Heart right ventricle (tissue), 16 donors: ENCODE results near the gene HESX1. TPM values are rescaled to one million over a fixed set of nuclear protein-coding genes. Genes with fewer than 3 reads are reported as not detected.

Source experiments
- ATAC-seq, 8 donors: fragments of 200-7000 bp; cut with Tn5 transposase; one replicate each; pipeline ENCODE4 v1.9.1; 2020; ENCODE audit warnings: mild to moderate bottlenecking in 8 of 8, moderate library complexity in 8 of 8, moderate number of reproducible peaks in 1 of 8
- DNase-seq, 2 donors: peaks; one replicate each; pipeline ENCODE4 v3.0.0-alpha.2; 2020
- H3K27ac ChIP-seq, 10 donors: fragments of 200-600 bp; sonication (generic) in 2 of 10; one replicate each; pipeline versions ENCODE4 v1.5.0 to v1.8.0; 2020 to 2022; ENCODE audit warnings: mild to moderate bottlenecking in 3 of 10
- H3K27me3 ChIP-seq, 7 donors: fragments of 200-600 bp; one replicate each; pipeline ENCODE4 v1.8.0; 2021 to 2022; ENCODE audit warnings: mild to moderate bottlenecking in 2 of 7
- H3K36me3 ChIP-seq, 9 donors: fragments of 200-600 bp; sonication (generic) in 1 of 9; one replicate each; pipeline versions ENCODE4 v1.5.0 to v1.8.0; 2020 to 2022; ENCODE audit warnings: mild to moderate bottlenecking in 2 of 9
- H3K4me1 ChIP-seq, 9 donors: fragments of 200-600 bp; sonication (generic) in 1 of 9; one replicate each; pipeline versions ENCODE4 v1.5.0 to v1.8.0; 2020 to 2022; ENCODE audit warnings: mild to moderate bottlenecking in 4 of 9
- H3K4me3 ChIP-seq, 10 donors: fragments of 200-600 bp; sonication (generic) in 2 of 10; one replicate each; pipeline versions ENCODE4 v1.5.0 to v1.8.0; 2020 to 2022; ENCODE audit warnings: mild to moderate bottlenecking in 7 of 10, moderate library complexity in 2 of 10
- H3K9me3 ChIP-seq, 11 donors: fragments of 200-600 bp in 10 of 11; sonication (generic) in 2 of 11; one replicate each; pipeline versions ENCODE4 v1.5.0 to v1.8.0; 2013 to 2022; ENCODE audit warnings: mild to moderate bottlenecking in 2 of 11, control low read depth in 1 of 11, moderate library complexity in 1 of 11
- WGBS, 2 donors: extraction: QIAGEN DNeasy Blood & Tissue Kit; methylation state at CpG; one replicate each; pipeline ENCODE4 v1.1.7; 2013; ENCODE audit warnings: inconsistent platforms in 1 of 2; 5-methylcytosine and 5-hydroxymethylcytosine counted together
- intact Hi-C, 10 donors: fragments of 100-400 bp; cut with DNase I; formaldehyde crosslinking; loops; one replicate each; pipeline versions ENCODE4 v1.11.1 to v1.14.2; 2022
- polyA plus RNA-seq, 2 donors: library from polyadenylated mRNA; stranded (reverse); fragments of 200-250 nt; gene quantifications; one replicate each; pipeline ENCODE4 v1.2.3, GENCODE V29; 2013
- total RNA-seq, 10 donors: library from RNA; stranded (reverse); fragmentation: NEBNext Ultra II Directional in 3 of 10; extraction: Animal tissue kit (Norgen Biotek cat#: 25700) in 3 of 10; gene quantifications; one replicate each; pipeline versions ENCODE4 v1.2.1 to v1.2.4, GENCODE V29; 2021 to 2023
- TF ChIP-seq, protein P1 (sequence below), 9 donors: fragments of 200-600 bp; sonication (generic) in 2 of 9; IDR thresholded peaks; one replicate each; pipeline versions ENCODE4 v1.5.0 to v1.8.0; 2021 to 2022; ENCODE audit warnings: antibody characterized with exemption in 9 of 9, mild to moderate bottlenecking in 5 of 9, moderate library complexity in 1 of 9
- donor health status: Arrhythmogenic right ventricular cardiomyopathy.
- donor health status: ischemic (EF 13 %, LVEDD 7.1; RV severe dilation, severe dysfunction).
- donor health status: healthy with polysubstance abuse.
- donor health status: DM: no; HTN: yes; CAD: no.
- donor health status: DM: no; HTN: no; CAD: no.
- donor health status: ischemic (EF 25% LVEDD 6.9; RV normal size, moderate dysfunction).
- donor health status: ischemic (EF 25% LVEDD 5.7; RV mildly dilated, moderate dysfunction).
- donor health status: healthy.
- donor health status: DM: yes; HTN: yes; CAD: no.
- donor health status: Ischemic cardiomyopathy.
- donor health status: ischemic (EF 35%, LVEDD 5.7; RV mildly dilated, moderate dysfunction).
- donor health status: nonischemic (EF 11% LVEDD 7.7; RV severe dilation, severe dysfunction).
- donor health status: DM: yes; HTN: yes; CAD: no.
- donor health status: PGD.
- donor health status: ischemic (EF 29% LVEDD 5.4; RV normal size, mild dysfunction).
- donor health status: nonischemic (EF 23%, LVEDD 6.1; RV moderate dilation, normal function).

The HESX1 gene
- total and polyA plus RNA-seq, 12 donors: 0.22 to 1.5 (median 0.54) TPM; not detected in 4

DNA sequence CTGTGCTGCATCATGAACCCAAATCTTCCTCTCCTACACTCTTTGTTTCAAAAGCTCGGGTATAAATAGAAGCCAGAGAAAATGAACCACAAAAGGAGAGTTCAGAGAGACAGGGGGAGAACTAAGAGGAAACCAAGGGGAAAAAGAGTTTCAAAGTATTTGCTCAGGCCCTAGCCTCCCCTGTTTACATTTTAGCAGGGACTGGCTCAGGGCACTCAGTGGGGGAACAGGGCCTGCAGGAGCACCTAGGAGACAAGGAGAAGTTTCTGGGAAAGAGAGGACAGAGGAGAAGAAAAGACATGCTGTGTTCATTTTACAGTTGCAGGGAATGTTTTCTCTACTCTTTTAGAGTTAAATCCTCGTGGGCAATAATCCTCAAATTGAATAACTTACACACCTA, 26.1 kb downstream of the HESX1 start:
- Histone ChIP-seq H3K27me3 (peaks cover 0 to 6% (median 0%) of the 10 kb centered on the region in 7 donors), H3K9me3 (no peaks in the 10 kb centered on the region), H3K27ac (no peak overlapping the region), H3K36me3 (no peaks in the 10 kb centered on the region), H3K4me3 (no peak overlapping the region), H3K4me1 (peaks cover 0 to 15% (median 6%) of the 10 kb centered on the region in 9 donors)
- intact Hi-C loops: loop anchor here in 6 of 10 donors (5.0 to 10.0 kb wide), 4 partner anchors 51 to 261 kb away; partner anchors contain the start of gene APPL1 (in 3 of the 6)
- TF ChIP-seq, protein P1, sequence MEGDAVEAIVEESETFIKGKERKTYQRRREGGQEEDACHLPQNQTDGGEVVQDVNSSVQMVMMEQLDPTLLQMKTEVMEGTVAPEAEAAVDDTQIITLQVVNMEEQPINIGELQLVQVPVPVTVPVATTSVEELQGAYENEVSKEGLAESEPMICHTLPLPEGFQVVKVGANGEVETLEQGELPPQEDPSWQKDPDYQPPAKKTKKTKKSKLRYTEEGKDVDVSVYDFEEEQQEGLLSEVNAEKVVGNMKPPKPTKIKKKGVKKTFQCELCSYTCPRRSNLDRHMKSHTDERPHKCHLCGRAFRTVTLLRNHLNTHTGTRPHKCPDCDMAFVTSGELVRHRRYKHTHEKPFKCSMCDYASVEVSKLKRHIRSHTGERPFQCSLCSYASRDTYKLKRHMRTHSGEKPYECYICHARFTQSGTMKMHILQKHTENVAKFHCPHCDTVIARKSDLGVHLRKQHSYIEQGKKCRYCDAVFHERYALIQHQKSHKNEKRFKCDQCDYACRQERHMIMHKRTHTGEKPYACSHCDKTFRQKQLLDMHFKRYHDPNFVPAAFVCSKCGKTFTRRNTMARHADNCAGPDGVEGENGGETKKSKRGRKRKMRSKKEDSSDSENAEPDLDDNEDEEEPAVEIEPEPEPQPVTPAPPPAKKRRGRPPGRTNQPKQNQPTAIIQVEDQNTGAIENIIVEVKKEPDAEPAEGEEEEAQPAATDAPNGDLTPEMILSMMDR (IDR thresholded peaks at IDR 0.05): no peak
- 67 to 78% methylated on average over 2 of the region's 2 CpGs for WGBS, 2 donors
- DNase-seq (no peak), ATAC-seq (no peak)

DNA sequence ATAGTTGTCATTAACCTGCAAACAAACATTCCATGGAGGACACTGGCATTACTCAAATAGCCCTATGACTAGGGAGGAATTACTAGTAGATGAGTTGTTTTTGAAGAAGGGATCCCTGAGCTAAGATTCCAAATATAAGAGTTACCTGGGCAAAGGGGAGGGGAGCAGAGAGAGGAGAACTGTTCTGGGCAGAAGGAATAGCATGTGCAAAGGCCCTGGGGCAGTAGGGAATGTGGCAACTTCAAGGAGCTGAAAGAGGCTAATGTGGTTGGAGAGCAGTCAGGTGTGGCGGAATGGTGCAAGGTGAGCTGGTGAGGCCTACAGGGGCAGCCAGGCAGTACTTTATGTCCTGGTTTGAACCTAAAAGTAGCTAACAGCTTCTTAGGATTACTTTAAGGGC, 28.8 kb downstream of the HESX1 start:
- no peak for DNase-seq
- TF ChIP-seq, protein P1 (IDR thresholded peaks at IDR 0.05): no peak
- 98 to 100% methylated on average over 1 of the region's 1 CpG for WGBS, 2 donors
- ATAC-seq: no peak
- Histone ChIP-seq H3K27me3 (peaks cover 0 to 27% (median 0%) of the 10 kb centered on the region in 7 donors), H3K27ac (no peak overlapping the region), H3K4me1 (peaks cover 0 to 15% (median 6%) of the 10 kb centered on the region in 9 donors), H3K36me3 (no peaks in the 10 kb centered on the region), H3K4me3 (no peak overlapping the region), H3K9me3 (no peaks in the 10 kb centered on the region)
- intact Hi-C loops: loop anchor here in 6 of 10 donors (5.0 to 10.0 kb wide), 4 partner anchors 54 to 264 kb away; partner anchors contain the start of gene APPL1 (in 3 of the 6)

DNA sequence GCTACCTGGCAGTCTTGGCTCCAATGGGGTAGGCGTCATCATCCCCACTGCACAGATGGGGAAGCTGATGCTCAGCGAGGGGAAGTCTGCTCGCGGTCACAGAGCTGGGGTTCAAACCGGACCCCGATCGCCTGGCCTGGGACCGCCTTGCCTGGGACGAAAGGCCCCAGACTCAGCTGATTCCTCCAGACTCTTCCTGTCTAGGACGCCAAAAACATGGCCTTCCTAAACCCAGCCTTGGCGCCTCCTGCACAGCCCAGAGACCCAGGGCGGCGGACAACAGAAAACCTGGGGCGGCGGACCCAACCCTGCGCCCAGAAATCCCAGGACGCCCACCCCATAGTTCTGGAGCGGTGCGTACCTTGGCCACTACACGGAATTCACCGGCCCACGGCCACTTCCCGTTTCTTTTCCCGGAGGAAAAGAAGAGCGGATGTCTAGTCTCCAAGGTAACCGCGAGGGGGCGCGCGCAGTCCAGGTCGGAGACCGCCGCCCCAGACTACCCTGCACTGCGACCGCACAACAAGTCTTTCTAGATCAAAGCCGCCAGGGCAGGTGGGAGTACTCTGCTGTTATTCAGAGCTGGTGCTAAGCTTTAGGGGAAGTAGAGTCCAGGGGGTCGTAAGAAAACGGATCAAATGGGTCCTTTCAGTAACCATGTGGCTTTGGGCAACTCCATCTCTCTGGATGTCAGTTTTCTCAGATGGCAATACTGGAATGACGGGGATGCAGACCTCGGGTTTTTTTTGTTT, 29.7 kb downstream of the HESX1 start:
- ATAC-seq: peak; percentile 69 to 91 (median 83)
- WGBS, 2 donors: 11 to 13% methylated on average over 40 of the region's 40 CpGs
- intact Hi-C loops: loop anchor here in 9 of 10 donors (5.0 to 10.0 kb wide), 6 partner anchors 43 to 265 kb away; partner anchors contain the start of gene APPL1 (in 8 of the 9)

DNA sequence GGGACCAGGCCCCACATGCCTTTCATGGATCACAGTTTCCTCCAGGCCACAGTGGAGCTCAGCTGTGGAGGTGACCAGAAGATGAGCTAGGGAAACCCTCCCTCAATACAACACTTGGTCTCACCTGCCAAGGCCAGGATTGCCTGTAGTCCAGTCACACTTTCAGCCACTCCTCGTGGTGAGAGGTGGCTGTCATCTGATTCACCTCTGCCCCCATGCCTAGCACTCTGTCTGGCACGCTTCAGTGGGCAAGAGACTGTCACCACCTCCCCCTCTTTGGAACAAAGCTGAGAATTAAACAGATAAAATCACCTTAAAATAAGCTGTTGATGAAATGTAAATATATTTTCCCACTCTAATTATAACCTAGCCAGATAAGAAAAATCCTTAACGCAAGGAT, 30.7 kb downstream of the HESX1 start:
- Histone ChIP-seq H3K9me3 (no peaks in the 10 kb centered on the region), H3K27me3 (peaks cover 0 to 43% (median 0%) of the 10 kb centered on the region in 7 donors), H3K36me3 (no peaks in the 10 kb centered on the region), H3K27ac (no peak overlapping the region), H3K4me3 (no peak overlapping the region), H3K4me1 (peaks cover 0 to 28% (median 15%) of the 10 kb centered on the region in 9 donors)
- TF ChIP-seq, protein P1 (IDR thresholded peaks at IDR 0.05): no peak
- DNase-seq (no peak), ATAC-seq (no peak)
- intact Hi-C loops: loop anchor here in 7 of 10 donors (5.0 to 10.0 kb wide), 5 partner anchors 42 to 67 kb away; partner anchors contain the start of gene APPL1 (in 5 of the 7)
- 43 to 51% methylated on average over 3 of the region's 3 CpGs for WGBS, 2 donors

More for the DNA sequence above, 29.7 kb downstream of the HESX1 start:
- Histone ChIP-seq H3K9me3 (no peaks in the 10 kb centered on the region), H3K27me3 (peaks cover 0 to 33% (median 0%) of the 10 kb centered on the region in 7 donors), H3K27ac (peak overlapping the region in 7 of 10 donors; percentile 42 to 73 (median 57)), H3K36me3 (no peaks in the 10 kb centered on the region), H3K4me1 (peaks cover 0 to 21% (median 8%) of the 10 kb centered on the region in 9 donors), H3K4me3 (peak overlapping the region in 9 of 10 donors; percentile 34 to 77 (median 63))
- DNase-seq: peak; percentile 76 to 77
- TF ChIP-seq, protein P1 (IDR thresholded peaks at IDR 0.05): peak; percentile 74 to 92 (median 89)
